SK-N-SH (cell line): Measurements from ENCODE around the gene NFKBIE.

Source experiments
- CHD2 ChIP-seq: fragments of 150-350 bp; IDR thresholded peaks from 2 replicates; pipeline ENCODE4 v1.6.1; 2018; ENCODE audit warnings: low read length; ENCODE audit not compliant: partially characterized antibody
- EZH2phosphoT487 ChIP-seq: fragments of 200-600 bp; sonication (generic); IDR thresholded peaks from 2 replicates; pipeline ENCODE4 v1.6.1; 2017; ENCODE audit warnings: low read depth, mixed run types, mild to moderate bottlenecking, antibody characterized with exemption, moderate library complexity, borderline replicate concordance
- FOSL2 ChIP-seq: IDR thresholded peaks from 2 replicates; pipeline ENCODE4 v1.4.0; 2012; ENCODE audit warnings: low read depth, mild to moderate bottlenecking, moderate library complexity, borderline replicate concordance
- MXI1 ChIP-seq: IDR thresholded peaks from 2 replicates; pipeline ENCODE4 v1.6.1; 2012; ENCODE audit warnings: mild to moderate bottlenecking, low read depth, low read length, improper control_type of control experiment
- RXRA ChIP-seq: IDR thresholded peaks from 2 replicates; pipeline ENCODE4 v1.4.0; 2012; ENCODE audit warnings: low read depth, mild to moderate bottlenecking, borderline replicate concordance
- YY1 ChIP-seq: IDR thresholded peaks from 2 replicates; pipeline ENCODE4 v1.4.0; 2012; ENCODE audit warnings: low read depth, mild to moderate bottlenecking
- TF ChIP-seq, protein P1 (sequence below): fragments of 200-600 bp; sonication (generic); IDR thresholded peaks from 2 replicates; pipeline ENCODE4 v1.6.1; 2017; ENCODE audit warnings: antibody characterized with exemption, mild to moderate bottlenecking, moderate library complexity
- TF ChIP-seq, protein P2 (sequence below): IDR thresholded peaks from 2 replicates; pipeline ENCODE4 v1.4.0; 2012; ENCODE audit warnings: low read depth

DNA sequence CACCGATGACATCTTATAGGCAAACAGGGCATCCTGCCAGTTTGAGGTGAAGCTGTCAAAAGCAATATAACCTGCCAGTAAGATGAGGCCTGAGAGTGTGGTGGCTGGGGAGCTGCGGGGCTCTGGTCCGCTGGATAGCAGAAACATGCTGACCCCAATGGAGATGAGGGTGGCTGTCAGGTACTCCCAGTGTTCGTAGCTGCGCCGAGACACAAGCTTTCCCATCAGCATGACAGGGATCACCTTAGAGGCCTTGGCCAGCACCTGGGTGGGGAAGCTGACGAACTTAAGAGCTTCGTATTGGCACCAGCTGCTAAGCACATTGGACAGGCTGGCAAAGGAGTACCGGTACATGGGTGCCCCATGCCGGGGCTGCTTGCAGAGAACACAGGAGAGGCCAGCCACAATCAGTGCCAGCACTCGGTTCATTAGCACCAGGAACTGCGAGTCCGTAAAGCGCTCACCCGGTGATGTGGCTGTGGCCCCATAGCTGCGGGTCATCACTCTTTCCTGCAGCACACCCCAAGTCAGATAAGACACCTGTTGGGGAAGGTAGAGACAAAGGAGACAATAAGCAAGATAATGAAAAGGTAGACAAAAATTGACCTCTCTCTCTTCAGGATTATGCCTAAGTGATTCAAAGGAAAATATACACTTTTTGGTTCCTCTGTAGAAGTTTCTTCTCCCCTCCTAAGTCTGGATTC, 10.1 kb downstream of the NFKBIE start:
- TF ChIP-seq, protein P1, sequence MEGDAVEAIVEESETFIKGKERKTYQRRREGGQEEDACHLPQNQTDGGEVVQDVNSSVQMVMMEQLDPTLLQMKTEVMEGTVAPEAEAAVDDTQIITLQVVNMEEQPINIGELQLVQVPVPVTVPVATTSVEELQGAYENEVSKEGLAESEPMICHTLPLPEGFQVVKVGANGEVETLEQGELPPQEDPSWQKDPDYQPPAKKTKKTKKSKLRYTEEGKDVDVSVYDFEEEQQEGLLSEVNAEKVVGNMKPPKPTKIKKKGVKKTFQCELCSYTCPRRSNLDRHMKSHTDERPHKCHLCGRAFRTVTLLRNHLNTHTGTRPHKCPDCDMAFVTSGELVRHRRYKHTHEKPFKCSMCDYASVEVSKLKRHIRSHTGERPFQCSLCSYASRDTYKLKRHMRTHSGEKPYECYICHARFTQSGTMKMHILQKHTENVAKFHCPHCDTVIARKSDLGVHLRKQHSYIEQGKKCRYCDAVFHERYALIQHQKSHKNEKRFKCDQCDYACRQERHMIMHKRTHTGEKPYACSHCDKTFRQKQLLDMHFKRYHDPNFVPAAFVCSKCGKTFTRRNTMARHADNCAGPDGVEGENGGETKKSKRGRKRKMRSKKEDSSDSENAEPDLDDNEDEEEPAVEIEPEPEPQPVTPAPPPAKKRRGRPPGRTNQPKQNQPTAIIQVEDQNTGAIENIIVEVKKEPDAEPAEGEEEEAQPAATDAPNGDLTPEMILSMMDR, result no peak
- TF ChIP-seq CHD2 (no peak), MXI1 (no peak), YY1 (no peak), RXRA (no peak), EZH2phosphoT487 (no peak), FOSL2 (no peak)
- TF ChIP-seq, protein P2, sequence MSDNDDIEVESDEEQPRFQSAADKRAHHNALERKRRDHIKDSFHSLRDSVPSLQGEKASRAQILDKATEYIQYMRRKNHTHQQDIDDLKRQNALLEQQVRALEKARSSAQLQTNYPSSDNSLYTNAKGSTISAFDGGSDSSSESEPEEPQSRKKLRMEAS, result no peak
